Brain microvascular endothelial cell (primary cell): ENCODE data around the gene AGBL3.
"Not testable (repeated sequence)": the region's sequence is repeated elsewhere in the genome, so short reads cannot be mapped to it uniquely, and the experiment has no call there.

Experiments used
- DNase-seq: peaks from one replicate; pipeline ENCODE4 v3.0.0-alpha.2; 2020
- H3K27ac ChIP-seq: fragments of 250-450 bp; sonication (Bioruptor Pico); 2 replicates; pipeline ENCODE4 v1.5.1; 2020; ENCODE audit warnings: mild to moderate bottlenecking, moderate library complexity
- H3K27me3 ChIP-seq: fragments of 250-450 bp; sonication (Bioruptor Pico); replicated peaks from 2 replicates; pipeline ENCODE4 v1.5.1; 2020; ENCODE audit warnings: mild to moderate bottlenecking
- H3K36me3 ChIP-seq: fragments of 250-450 bp; sonication (Bioruptor Pico); replicated peaks from 2 replicates; pipeline ENCODE4 v1.5.1; 2020; ENCODE audit warnings: mild to moderate bottlenecking
- H3K4me3 ChIP-seq: 2 replicates; pipeline ENCODE4 v1.5.1; 2011; ENCODE audit warnings: low read depth, mild to moderate bottlenecking, control low read depth, low read length, moderate library complexity
- in situ Hi-C: cut with HindIII; loops from 2 replicates; pipeline ENCODE4 v1.10.0; 2017; ENCODE audit warnings: low sequenced_read_pairs, low pct_ligation_motif_present
- TF ChIP-seq, protein P1 (sequence below): IDR thresholded peaks from 2 replicates; pipeline ENCODE4 v1.5.1; 2011; ENCODE audit warnings: low read depth, mild to moderate bottlenecking, moderate library complexity, low read length, control low read depth, inconsistent platforms; ENCODE audit errors: missing control alignments

The AGBL3 gene

DNA sequence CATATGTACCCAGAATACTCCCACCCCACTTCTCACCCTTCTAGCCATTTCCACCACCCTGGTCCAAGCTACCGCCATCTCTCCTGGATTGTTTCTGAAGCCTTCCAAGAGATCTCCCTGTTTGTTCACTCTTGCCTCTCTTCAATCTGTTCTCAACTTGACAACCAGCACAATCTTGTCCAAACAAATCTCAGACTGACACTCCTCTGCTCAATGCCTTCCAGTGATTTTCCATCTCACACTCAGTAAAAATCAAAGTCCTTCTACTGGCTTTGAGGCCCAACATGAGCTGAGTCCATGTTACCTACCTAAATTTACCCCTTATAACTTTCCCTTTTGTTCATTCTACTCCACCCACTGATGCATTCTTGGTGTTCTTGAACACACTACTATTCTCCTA lies 128.3 kb downstream of the AGBL3 start:
- Histone ChIP-seq H3K36me3 (no peaks in the 10 kb centered on the region), H3K4me3 (no peak overlapping the region), H3K27me3 (no peaks in the 10 kb centered on the region), H3K27ac (no peak overlapping the region)
- DNase-seq = no peak
- TF ChIP-seq, protein P1, sequence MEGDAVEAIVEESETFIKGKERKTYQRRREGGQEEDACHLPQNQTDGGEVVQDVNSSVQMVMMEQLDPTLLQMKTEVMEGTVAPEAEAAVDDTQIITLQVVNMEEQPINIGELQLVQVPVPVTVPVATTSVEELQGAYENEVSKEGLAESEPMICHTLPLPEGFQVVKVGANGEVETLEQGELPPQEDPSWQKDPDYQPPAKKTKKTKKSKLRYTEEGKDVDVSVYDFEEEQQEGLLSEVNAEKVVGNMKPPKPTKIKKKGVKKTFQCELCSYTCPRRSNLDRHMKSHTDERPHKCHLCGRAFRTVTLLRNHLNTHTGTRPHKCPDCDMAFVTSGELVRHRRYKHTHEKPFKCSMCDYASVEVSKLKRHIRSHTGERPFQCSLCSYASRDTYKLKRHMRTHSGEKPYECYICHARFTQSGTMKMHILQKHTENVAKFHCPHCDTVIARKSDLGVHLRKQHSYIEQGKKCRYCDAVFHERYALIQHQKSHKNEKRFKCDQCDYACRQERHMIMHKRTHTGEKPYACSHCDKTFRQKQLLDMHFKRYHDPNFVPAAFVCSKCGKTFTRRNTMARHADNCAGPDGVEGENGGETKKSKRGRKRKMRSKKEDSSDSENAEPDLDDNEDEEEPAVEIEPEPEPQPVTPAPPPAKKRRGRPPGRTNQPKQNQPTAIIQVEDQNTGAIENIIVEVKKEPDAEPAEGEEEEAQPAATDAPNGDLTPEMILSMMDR = no peak
- in situ Hi-C loops = no loop called here

DNA sequence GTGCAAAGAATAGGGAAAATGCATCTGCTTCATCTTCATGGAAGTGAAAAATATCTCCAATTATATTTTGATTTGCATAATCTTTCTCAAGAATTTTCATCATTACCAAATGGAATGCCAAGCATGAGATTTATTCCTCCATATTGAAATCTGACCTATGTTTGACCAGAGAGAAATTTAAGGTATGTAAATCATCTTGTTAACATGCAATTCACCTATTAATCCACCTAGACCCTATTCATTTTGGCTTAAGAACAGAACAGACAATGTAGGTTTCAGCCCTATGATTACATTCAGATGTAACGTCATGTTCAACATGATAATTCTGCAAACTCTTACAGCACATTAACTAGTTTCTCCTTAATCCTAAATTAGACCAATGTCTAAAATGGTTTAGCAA lies 130.8 kb downstream of the AGBL3 start:
- TF ChIP-seq, protein P1 = no peak
- Histone ChIP-seq H3K4me3 (no peak overlapping the region), H3K27me3 (no peaks in the 10 kb centered on the region), H3K27ac (no peak overlapping the region), H3K36me3 (no peaks in the 10 kb centered on the region)
- in situ Hi-C loops = no loop called here
- no peak for DNase-seq

DNA sequence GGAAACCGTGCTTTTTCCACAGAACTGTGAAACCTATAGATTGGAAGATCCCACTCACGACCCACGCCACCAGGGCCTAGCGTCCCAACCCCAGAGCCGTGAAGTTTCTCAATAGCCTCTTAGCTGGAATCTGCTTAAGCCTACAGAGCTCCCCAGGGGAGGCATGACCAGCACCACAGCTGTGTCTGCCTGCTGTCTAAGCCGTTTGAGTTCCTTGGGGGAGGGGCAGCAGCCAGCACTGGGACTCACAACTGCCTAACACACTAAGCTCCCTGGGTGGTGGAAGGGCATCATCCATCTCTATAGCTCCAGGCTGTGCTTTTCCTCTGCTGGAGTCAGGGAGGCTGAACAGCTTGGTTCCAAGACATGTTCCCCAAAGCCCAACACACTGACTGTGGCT lies 135.6 kb downstream of the AGBL3 start:
- in situ Hi-C loops = no loop called here
- TF ChIP-seq, protein P1 = no peak
- DNase-seq = no peak
- Histone ChIP-seq H3K4me3 (no peak overlapping the region), H3K27ac (no peak overlapping the region), H3K36me3 (no peaks in the 10 kb centered on the region), H3K27me3 (no peaks in the 10 kb centered on the region)

DNA sequence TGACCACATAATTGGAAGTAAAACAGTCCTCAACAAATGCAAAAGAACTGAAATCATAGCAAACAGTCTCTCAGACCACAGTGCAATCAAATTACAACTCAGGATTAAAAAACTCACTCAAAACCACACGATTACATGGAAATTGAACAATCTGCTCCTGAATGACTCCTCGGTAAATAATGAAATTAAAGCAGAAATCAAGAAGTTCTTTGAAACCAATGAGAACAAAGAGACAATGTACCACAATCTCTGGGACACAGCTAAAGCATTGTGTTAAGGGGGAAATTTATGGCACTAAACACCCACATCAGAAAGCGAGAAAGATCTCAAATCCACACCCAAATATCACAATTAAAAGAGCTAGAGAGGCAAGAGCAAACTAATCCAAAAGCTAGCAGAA lies 138.3 kb downstream of the AGBL3 start:
- H3K4me3 ChIP-seq, H3K27ac ChIP-seq, DNase-seq, H3K27me3 ChIP-seq, H3K36me3 ChIP-seq, in situ Hi-C loops: not testable (repeated sequence)

DNA sequence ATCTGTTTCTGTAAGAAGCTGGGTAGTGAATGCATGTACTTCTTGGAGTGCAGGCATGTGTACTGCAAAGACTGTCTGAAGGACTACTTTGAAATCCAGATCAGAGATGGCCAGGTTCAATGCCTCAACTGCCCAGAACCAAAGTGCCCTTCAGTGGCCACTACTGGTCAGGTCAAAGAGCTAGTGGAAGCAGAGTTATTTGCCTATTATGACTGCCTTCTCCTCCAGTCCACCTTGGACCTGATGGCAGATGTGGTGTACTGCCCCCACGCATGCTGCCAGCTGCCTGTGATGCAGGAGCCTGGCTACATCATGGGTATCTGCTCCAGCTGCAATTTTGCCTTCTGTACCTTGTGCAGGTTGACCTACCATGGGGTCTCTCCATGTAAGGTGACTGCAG lies 142.6 kb downstream of the AGBL3 start:
- in situ Hi-C loops = no loop called here
- H3K36me3 ChIP-seq = no peaks in the 10 kb centered on the region

DNA sequence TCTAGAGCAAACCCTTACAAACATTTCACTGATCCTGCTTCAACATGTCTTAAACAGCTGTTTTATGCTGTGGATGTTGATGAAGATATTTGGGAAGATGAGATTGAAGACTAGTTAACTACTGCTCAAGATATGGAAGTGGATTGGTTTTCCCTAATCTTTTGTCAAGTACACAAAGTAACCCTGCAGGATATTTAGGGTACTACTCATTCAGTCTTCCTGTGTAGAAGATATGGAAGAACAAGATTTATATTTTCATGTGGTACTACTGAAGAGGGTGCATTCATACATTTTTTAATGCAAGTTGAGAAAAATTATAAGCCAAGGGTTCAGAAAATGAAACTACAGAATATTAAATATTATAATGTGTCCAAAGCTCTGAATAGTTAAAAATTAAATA lies 143.3 kb downstream of the AGBL3 start:
- TF ChIP-seq, protein P1 = no peak
- Histone ChIP-seq H3K27ac (no peak overlapping the region), H3K36me3 (no peaks in the 10 kb centered on the region), H3K27me3 (no peaks in the 10 kb centered on the region), H3K4me3 (no peak overlapping the region)
- in situ Hi-C loops = no loop called here
- no peak for DNase-seq

More for the DNA sequence above, 142.6 kb downstream of the AGBL3 start:
- DNase-seq = no peak
- Histone ChIP-seq H3K27ac (no peak overlapping the region), H3K27me3 (no peaks in the 10 kb centered on the region), H3K4me3 (no peak overlapping the region)
- TF ChIP-seq, protein P1 = no peak
